NCI-H2081 treated with DMSO at 0.1 percent for 48 hours (cell line): ENCODE measurements around the gene C2CD4D.

Experiments
- DNase-seq: peaks from one replicate; lab custom pipeline; 2025; lab: John Stamatoyannopoulos, UW

The C2CD4D gene

DNA sequence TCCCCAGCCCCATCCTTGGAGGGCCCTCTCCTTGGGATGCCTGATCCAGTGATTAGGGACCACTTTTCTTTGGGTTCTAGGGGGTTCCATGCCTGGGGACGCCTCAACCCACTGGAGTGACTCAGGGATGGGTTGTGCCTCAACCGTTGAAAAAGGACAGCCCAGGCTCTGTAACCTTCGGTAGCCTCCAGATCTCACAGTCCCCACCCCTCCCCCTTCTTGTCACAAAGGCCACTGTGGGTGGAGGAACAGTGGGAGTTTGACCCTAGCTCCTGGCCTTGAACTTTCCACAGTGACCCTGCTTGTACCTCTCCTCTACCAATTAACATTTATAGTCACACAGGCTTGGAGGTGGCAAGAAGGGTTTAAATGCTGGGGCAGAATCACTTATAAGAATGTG is 5.4 kb downstream of the C2CD4D start:
- no peak for DNase-seq

DNA sequence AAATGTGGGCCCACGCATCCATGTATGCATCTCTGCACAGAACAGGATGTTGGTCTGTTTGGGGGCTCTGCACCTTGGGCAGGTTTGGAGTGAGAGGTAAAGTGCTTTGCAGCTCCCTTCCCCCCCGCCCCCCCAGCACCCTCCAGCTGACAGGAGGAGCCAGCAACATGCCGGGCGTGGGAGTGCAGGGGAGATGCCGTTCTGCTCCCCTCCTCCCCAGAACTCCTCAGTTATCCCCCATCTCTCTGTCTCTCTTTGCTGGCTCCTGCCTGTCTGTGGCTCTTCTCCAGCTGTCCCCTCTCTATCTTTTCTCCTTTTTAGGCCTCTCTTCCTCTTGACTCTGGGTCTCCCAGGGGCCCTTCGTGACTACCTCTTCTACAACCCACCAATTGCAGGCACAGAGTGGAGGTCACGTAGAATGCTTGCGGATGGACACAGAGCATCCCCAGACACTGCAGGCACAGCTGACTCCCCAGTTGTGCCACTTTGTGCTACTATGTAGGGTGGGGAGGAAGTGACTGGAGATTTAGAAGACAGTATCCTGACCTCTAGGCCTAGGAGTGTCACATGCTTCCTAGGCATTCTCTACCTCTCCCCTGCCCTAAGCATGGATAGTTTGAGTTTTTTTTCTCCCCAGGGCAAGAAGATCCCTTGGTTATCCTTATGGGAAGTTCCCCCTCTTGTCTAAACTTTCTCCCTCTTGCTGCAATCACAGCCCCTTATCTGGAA is 6.3 kb downstream of the C2CD4D start:
- DNase-seq = no peak

DNA sequence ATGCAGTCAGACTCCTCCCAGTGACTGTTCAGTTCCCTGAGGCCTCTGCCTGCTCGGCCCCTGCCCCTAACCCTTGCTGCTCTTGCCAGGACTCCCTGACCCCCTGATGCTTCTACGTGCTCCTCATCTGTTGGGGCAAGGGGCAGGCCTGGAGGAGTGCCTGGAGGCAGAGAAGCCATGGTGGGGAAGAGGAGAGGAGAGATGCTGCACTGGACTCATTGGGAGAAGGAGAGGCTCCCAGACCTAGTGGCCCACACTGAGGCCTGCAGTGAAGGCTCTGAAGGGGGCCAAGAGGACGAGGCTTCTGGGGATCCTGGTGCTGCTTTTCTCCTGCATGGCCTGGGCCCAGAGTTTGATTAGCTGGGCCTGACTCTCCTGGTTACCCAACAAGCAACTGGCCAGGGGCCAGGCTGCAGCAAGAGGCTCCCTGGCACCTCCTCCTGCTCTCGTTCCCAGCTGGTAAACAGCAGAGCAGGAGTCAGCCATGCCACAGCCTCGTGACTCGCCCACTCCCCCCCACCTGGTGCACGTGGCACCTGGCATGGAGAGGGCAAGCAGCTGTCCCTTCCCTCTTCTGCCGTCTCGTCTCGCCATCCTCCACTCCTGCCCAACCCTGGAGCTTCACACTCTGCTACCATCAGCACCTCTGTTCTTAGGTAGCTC is 7.2 kb downstream of the C2CD4D start:
- no peak for DNase-seq

DNA sequence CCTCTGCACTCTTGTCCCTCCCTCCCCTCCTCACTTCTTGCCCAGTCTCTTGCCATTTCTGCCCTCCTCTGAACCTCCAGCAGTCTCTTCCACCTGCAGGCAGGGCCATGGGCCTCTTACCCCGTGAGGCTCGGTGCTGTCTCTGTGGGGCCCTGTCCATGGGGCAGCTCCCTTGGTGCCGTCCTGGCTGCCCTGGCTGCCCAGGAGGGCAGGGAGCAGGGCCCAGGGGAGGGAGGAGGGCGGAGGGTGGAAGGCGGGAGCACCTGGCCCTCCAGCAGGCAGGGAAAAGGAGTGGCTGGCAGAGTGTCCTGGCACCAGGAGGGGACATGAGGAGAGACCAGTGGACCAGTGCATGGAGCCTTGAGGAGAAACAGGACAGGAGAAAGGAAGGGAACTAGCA is 8.0 kb downstream of the C2CD4D start, which contains the start of gene RORC:
Gene RORC, minus strand, starts transcription at position 198 of the 400 bp plus-strand sequence. Its CDS starts 38 bp downstream, at position 160.
- no peak for DNase-seq

DNA sequence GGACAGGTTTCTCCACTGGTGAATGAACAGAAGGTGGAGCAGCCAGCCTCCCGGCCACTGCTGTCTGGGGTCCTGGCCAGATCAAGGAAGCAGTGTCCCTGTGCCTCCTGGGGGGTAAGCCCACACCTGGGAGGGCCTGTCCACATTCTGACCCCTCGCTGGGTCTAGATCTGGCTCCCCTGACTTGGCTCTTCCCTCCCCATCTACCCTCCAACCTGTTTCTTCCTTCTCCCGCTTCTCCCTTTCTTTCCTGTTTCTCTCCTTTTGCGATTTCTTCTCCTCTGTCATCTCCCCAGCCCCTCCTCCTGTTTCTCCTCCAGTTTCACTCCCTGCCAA is 8.4 kb downstream of the C2CD4D start:
- DNase-seq = no peak

DNA sequence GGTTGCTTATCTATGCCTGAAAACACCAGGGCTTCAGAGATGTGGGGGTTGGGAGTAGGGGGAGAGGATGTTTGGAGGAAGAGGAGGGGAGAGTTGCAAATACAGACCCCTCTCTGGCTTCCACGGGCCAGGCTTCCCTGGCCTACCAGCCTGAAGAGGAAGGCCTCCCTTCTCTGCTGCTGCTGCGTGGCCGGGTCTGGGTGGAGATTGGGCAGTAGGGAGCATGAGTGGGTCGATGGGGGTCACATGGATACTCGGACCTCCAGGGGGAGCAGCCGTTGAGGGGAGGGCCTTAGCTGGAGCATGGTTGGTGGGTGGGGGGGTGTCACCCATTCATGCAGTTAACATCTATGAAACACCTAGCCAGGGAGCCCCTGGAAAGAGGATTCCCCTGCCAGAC is 9.6 kb downstream of the C2CD4D start:
- no peak for DNase-seq

DNA sequence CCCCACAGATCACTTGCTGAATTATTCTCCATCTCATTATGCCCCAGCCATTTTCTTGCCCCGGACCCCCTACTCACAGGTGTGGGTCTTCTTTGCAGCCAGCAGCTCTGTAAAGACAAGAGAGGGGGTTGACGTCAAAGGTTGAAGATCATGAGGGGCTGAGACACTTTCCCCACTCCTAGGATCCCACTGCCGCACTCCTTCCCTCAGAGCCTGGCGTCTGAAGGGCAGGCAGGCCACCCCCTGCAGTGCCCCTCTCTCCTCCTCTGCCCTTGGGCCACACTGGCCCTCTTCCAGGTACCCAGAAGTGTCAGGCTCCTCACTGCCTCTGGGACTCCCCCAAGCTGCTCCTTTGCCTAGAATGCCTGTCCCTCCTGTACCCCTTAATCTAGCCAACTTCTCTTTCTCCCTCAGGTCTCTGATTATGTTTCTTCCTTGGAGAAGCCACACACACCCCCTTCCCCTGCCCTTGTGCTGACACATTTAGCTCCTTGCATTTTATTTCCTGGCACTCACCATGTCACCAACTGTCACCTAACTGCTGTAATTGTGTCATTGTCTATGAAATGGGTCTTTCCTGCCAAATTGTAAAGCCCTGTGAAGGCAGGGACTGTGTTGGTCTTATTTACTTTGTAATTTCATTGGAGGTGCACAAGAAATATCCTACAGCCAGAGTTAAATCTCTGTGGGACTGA is 10.1 kb downstream of the C2CD4D start:
- no peak for DNase-seq

DNA sequence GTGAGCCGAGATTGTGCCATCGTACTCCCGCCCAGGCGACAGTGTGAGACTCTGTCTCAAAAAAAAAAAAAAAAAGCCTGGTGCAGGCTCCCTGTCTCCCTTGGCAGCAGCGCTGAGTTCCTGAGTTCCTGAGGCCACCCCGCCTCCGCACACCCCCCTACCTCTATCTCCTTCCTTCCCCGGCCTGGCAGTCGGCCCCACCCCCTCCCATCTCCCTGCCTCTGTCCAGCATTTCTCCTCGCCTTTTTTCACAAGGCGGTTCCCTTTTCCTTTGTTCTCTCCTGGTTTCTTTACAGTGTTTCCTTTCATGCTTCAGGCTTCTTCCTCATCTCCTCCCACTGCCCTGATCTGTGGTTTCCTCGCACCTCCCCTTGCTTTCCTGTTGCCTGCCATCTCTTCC is 10.7 kb downstream of the C2CD4D start:
- DNase-seq = no peak

DNA sequence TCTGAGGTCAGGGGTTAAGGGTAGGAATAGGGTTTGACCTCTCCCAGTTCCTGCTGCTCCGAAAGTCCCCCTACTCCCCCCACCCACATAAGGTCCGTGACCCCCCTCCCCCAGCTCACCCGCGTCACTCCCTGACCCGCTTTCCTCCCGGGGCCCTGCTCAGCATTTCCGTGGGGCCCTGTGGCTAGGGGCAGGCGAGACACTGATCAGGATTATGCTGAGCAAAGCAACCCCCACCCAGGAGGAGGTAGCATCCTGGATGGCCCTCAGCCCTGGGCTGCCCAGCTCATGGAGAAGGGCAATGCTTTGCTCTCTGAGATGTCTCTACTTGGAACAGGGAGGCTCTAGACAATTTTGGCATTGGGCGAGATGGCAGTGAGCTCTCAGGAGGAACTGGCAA is 11.8 kb downstream of the C2CD4D start:
- DNase-seq = no peak

DNA sequence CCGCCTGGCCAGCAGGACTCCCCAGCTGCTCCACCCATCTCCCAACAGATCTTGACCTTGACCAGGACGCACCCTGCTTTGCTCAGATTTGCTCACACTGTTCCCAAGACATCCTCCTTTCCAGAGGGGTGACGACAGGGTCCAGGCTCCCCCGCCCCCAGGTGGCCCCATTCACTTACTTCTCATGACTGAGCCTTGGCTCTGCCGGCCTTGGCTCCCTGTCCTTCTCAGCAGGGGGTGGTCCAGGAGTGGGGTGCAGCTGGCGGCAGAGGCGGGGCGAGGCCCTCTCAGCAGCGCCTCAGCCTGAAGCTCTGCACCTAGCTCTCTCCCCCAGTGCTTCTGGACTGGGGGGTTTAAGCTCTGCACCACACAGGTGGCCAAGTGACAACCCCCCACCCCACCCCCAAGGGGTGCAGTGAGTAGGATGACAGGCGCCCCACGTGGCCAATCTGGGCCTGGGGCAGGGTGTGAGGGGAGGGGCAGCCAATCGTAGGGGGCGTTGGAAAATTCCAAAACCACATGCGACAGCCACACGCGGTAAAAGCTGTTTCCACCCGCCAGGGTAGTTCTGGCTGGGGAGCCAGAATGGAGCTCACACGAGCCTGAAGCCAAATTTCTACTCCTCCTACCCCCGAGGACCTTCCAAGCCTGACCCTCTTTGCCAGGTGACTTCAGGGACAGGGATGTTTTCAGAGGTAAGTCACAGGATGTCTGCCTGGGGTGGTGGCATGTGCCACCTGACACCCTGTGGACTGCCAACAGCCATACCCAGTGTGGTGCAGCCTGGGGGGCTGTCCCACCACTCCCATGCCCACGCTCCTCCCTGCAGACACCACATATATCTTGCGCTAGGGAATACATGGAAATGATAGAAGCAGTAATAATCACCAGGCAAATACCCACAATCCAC is 13.6 kb downstream of the C2CD4D start:
- no peak for DNase-seq

DNA sequence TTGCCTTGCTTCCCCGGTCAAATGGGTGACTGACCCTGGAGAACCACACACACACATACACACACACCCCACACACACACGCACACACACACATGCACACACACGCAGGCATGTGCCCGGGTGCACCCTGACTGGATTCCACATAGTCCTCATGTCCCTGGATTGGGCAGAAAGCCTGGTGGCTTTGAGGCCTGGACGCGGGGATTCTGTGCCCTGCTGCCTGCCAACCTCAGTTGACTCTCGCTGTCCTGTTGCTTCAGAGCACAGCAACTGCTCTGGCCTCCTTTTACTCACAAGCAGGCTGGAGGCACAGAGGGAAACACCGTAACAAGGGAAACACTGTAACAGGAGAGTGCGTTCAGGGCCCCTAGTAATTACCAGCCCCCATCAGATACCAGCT is 14.4 kb downstream of the C2CD4D start:
- DNase-seq = no peak

DNA sequence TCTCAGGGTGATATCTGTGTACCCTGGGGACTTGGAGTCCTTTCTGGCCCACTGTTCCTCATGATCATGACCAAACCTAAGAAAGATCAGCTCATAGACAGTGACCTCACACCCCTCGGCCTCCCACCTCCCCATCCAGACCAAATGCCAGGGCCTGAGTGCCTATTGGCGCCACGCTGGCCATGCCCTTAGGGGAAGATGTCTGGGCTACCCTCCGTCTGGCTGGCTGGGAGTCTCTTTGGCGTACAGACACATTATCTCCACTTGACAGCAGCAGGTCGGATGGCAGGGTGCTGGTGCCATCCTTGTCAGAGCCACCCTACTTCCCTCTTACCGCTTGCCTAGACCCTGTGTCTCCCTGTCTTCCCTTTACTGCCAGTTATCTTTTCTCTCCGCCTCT is 16.4 kb downstream of the C2CD4D start:
- no peak for DNase-seq

DNA sequence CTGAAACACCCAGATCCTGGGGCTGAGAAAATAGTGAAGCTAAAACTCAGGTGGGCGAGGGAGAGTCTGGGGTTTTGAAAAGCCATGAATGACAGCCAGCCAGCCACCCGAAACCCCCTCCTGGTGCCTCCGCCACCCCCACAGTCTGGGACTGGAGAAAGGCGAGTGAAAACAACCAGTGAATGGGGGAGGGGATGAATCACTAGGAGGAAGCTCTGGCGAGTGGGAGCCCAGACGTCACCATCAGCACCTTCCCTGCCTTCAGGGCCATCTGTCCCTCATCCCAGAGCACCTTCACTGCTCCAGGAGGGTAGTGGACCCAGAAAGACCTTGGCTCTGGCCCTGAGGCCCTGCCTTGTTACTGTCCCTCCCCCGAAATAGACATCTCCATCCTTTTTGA is 17.2 kb downstream of the C2CD4D start:
- no peak for DNase-seq

DNA sequence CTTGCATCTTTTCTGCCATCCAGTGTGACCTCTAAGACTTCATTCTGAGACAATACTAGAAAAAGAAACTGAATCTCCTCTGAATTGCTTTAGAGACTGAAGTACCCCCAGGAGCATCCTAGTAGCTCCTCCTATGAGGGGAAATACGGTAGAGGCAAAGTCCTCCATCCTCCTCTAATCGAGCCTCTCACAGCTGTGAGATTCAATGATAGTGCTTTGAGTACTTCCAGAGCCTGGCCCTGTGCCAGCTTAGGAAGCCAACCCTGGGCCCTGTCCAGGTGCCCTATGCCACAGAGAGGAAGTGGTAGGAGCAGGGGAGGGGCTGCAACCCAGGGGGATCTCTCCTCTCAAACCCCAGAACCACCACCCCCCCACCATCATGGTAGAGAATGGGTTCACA is 18.7 kb downstream of the C2CD4D start:
- no peak for DNase-seq

DNA sequence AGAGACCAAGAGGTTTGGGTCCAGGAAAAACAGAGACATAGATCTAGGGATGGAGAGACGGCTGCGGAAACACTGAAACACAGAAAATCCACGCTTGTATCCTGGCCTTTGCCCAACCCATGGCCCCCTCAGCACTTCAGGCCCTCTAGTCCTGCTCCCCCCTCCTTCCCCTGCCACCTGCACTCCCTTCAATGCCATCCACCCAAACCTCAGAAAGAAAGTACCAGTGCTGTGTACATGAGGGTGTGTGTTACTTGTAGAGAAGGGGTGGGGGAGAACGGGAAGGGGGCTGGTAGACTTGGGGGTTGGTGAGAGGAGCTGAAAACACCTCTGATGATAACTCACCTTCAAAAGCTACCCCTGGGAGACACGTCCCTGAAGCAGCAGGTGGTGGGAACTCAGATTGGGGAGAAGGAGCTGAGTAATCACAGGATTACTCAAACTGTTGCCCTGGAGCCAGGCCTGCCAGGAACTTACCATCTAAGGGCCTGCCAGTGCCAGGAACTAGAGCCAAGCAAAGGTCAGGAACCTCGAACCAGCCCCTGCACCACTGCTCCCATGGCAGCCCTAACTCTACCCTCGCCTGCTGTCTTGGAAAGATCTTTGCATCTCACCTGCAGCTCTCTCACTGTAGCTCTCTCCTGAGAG is 19.5 kb downstream of the C2CD4D start:
- no peak for DNase-seq

DNA sequence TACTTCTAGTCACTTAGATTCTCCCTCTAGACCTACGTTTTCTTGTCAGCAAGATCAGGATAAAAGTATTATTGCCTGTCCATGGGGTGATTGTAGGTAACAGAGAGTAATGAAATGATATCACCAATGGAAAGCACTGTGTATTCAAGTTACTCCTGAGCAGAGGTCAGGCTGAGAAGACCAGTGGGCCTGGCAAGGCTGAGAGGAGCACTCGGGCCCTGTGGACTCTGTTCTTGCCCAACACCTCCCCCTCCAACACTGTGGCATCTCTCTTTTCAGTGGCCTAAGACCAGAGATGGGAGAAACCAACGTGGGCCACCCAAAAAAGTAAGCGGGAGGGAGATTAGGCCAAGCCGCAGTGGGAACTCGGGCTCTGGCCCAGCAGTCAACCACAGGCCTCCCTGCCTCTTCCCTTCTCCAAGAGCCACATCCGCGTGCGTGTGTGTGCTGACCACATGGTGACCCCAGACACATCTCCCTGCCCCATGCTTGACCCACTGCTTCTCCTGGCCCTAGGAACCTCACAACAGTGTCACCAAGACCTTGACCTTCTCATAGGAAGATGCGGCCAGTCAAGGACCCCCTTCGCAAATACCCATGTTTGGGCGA is 20.3 kb downstream of the C2CD4D start:
- DNase-seq = no peak

DNA sequence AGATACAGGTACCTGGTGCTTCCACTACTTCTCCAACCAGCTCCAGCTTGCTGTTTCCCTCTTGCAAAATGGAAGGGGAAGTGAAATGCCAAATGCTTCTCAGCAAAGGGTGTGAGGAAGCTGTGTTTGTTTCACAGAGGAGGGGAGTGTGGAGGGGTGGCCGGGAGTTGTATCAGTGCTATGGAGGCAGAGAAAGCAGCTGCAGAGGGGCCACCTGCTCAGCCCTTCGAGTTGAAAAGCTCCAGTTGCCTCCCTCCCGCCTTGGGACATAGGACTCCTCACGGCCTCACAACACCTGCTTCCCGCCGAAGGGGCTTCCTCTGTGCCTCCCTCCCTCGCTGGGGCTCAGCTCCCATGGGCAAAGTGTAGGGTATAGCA is 22.3 kb downstream of the C2CD4D start:
- DNase-seq = no peak

DNA sequence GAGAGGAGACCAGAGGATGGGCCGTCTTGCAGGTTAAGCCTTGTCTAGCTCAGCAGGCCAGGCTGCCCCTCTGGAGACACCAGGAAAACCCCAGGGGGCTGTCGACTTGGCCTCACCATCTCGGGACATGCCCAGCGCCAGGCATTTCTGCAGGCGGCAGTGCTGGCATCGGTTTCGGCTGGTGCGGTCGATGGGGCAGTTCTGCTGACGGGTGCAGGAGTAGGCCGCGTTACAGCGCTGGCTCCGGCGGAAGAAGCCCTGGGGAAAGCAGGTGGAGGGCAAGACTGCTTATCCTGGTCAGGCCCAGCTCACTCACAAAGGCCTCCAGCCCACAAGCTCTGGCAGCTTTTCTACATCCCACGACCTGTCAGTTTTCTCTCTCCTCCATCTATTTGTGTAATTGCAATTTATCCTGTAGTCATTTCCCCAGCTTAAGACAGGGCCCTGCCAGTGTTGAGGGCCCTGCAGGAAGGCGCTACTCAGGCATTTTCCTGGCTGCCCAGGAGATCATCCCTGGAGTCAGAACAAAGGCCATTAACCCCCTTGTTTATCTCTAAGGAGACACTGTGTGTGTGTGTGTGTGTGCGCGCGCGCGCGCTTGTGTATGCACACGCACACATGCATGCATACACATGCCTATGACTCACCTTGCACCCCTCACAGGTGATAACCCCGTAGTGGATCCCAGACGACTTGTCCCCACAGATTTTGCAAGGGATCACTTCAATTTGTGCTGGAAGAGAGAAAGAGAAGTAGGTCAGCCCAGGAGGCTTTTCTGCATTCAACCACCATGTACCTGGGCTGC is 22.9 kb downstream of the C2CD4D start:
- no peak for DNase-seq

DNA sequence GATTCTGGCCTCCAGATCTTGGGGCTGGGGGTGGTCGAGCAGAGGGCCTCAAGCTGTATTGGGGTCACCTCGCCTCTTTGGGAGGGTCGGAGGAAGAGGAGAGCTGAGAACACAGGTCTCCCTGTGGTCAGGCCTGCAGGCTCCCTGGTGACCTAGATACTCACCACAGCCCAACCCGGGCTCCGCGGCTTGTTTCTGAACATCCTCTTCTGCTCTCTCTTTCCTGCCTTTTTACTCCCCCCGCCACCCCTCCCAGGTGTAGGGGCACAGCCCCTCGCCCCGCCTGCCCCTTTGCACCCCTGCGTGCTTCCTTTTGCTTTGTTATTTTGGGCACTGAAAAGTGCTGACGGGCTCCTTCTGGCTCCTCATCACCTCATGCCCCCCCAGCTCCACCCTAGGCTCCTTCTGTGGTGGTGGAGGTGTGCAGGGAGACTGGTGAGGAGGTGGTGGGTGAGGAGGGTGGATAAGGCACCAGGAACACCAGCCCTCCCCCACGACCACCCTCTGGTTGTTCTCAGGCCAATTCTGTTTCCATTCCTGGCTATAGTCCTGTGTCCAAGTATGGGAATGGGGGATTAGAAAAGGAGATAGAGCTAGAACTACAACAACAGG is 23.8 kb downstream of the C2CD4D start:
- no peak for DNase-seq

DNA sequence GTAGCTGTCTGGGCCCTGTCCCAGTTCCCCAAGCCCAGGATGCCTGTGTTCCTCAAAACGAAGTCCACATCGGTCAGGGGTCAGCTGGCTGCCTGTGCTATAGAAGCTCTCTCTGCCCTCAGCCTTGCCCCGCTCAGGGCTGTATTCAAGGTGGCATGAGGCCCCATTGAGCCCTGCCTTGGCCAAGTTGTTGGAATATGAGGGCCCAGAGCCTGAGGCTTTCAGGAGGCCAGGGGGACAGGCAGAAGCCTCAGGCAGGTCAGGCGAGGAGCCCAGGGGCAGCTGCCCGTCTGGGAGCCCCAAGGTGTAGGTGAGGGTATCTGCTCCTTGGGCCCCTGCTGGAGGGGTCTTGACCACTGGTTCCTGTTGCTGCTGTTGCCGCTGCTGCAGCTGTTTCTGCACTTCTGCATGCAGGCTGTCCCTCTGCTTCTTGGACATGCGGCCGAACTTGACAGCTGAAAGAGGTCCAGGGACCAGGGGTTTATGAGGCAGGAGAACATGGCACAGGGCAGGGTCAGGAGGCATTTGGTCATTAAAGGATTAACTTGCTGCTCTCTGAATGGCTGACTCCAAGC is 24.6 kb downstream of the C2CD4D start:
- no peak for DNase-seq
